Measurements from ENCODE around the gene U2AF2. TPM values are rescaled to one million over a fixed set of nuclear protein-coding genes. Genes with fewer than 3 reads are reported as not detected.

Gene U2AF2
- total RNA-seq, 1 experiment from 2014 or later, result 545 TPM

- intact Hi-C loops (cut with micrococcal nuclease; ENCODE audit: unreplicated experiment), result no loop called here
- Histone ChIP-seq H3K4me3 (ENCODE audit: low read depth in 2 of 2, low read length in 2 of 2) (no peak overlapping the region), H3K36me3 (ENCODE audit: control insufficient read depth, insufficient read depth, low read length) (no peaks in the 10 kb centered on the region), H3K4me1 (ENCODE audit: control insufficient read depth, insufficient read depth, low read length) (no peaks in the 10 kb centered on the region), H3K9me3 (ENCODE audit: control insufficient read depth, insufficient read depth, low read depth, low read length) (no peaks in the 10 kb centered on the region), H3K27ac (ENCODE audit: low read length) (no peak overlapping the region), H3K27me3 (ENCODE audit: control insufficient read depth, insufficient read depth, low read length) (no peaks in the 10 kb centered on the region)
- DNase-seq (ENCODE audit: low read depth, low spot score) (no peak), ATAC-seq (no peak)
- BruUV-seq (replicated peaks), result no TSS peak
- in situ Hi-C loops (cut with HindIII; ENCODE audit: low pct_unique_long_range_greater_than_20kb, low sequenced_read_pairs), result no loop called here
- CTCF ChIA-PET, result no interaction called here
- POLR2A ChIA-PET, result no interaction called here
- TF ChIP-seq CTCF (IDR thresholded peaks at IDR 0.05), result no peak
- no peak for TF ChIP-seq POLR2AphosphoS5 (IDR thresholded peaks at IDR 0.05; ENCODE audit: low read depth, low read length)
- TF ChIP-seq REST (IDR thresholded peaks at IDR 0.05; ENCODE audit: insufficient read depth in 1 of 2, low read depth in 2 of 2, low read length in 1 of 2), result no peak
- TF ChIP-seq SIN3A (IDR thresholded peaks at IDR 0.05; ENCODE audit: borderline replicate concordance, insufficient read depth, low read depth, low read length), result no peak
- TF ChIP-seq TCF7L2 (IDR thresholded peaks at IDR 0.05; ENCODE audit: low read depth, low read length), result no peak
These were observed 39.9 kb upstream of the U2AF2 start for GRCh38 chr19:55614711-55615542.

GRCh38 chr19:55615543-55616394 lies 39.1 kb upstream of the U2AF2 start:
- Histone ChIP-seq H3K9me3 (ENCODE audit: control insufficient read depth, insufficient read depth, low read depth, low read length) (no peaks in the 10 kb centered on the region), H3K27ac (ENCODE audit: low read length) (no peak overlapping the region), H3K4me3 (ENCODE audit: low read depth in 2 of 2, low read length in 2 of 2) (no peak overlapping the region), H3K36me3 (ENCODE audit: control insufficient read depth, insufficient read depth, low read length) (no peaks in the 10 kb centered on the region), H3K4me1 (ENCODE audit: control insufficient read depth, insufficient read depth, low read length) (no peaks in the 10 kb centered on the region), H3K27me3 (ENCODE audit: control insufficient read depth, insufficient read depth, low read length) (no peaks in the 10 kb centered on the region)
- ChIA-PET CTCF (no interaction called here), POLR2A (no interaction called here)
- DNase-seq (ENCODE audit: low read depth, low spot score) (no peak), ATAC-seq (no peak)
- TF ChIP-seq SIN3A (IDR thresholded peaks at IDR 0.05; ENCODE audit: borderline replicate concordance, insufficient read depth, low read depth, low read length), result no peak
- no peak for TF ChIP-seq CTCF (IDR thresholded peaks at IDR 0.05)
- no peak for TF ChIP-seq REST (IDR thresholded peaks at IDR 0.05; ENCODE audit: insufficient read depth in 1 of 2, low read depth in 2 of 2, low read length in 1 of 2)
- no peak for TF ChIP-seq TCF7L2 (IDR thresholded peaks at IDR 0.05; ENCODE audit: low read depth, low read length)
- no peak for TF ChIP-seq POLR2AphosphoS5 (IDR thresholded peaks at IDR 0.05; ENCODE audit: low read depth, low read length)
- BruUV-seq (replicated peaks), result no TSS peak
- in situ Hi-C loops (cut with HindIII; ENCODE audit: low pct_unique_long_range_greater_than_20kb, low sequenced_read_pairs), result no loop called here
- intact Hi-C loops (cut with micrococcal nuclease; ENCODE audit: unreplicated experiment), result no loop called here
